Body of pancreas (tissue), 4 donors: ENCODE measurements around the gene CD2BP2.

Experiments
- CTCF ChIP-seq, 7 experiments: fragments of 450-650 bp in 4 of 7; fragments of 200-600 bp in 3 of 7; sonication (generic) in 3 of 7; IDR thresholded peaks; one replicate each; pipeline ENCODE4 v1.5.1; 2016 to 2019; ENCODE audit warnings: antibody characterized with exemption in 7 of 7
- POLR2A ChIP-seq, 3 donors: fragments of 450-650 bp; IDR thresholded peaks; one replicate each; pipeline ENCODE4 v1.6.1; 2016; ENCODE audit warnings: antibody characterized with exemption in 3 of 3, mild to moderate bottlenecking in 2 of 3

- no peak for TF ChIP-seq CTCF (IDR thresholded peaks at IDR 0.05)
- no peak for TF ChIP-seq POLR2A (IDR thresholded peaks at IDR 0.05)
Observed at GRCh38 chr16:30394592-30395154, 39.6 kb upstream of the CD2BP2 start.
